Central memory CD4-positive, alpha-beta T cell (primary cell): ENCODE data around the gene NAPEPLD.
"Not testable (repeated sequence)": the region's sequence is repeated elsewhere in the genome, so short reads cannot be mapped to it uniquely, and the experiment has no call there.

Experiments used
- DNase-seq: peaks from one replicate; pipeline ENCODE4 v3.0.0; 2022

Gene NAPEPLD

DNA sequence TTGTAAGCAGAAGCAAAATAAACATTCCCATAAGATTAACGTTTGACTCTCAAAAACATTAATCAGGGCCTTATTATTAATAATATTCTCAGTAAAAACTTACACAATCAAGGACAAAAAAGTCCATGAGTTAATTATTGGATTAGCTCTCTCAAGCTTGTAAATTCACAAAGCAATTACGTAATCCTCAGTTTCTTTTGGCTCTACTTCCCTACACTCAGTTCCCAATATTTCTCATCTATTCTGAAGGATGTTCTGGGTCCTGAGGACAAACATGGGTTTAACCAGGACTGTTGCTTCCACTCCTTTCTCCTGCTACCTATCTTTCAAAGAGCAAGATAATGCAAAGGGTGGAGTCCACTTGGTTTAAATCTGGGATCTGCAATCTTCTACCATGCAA is 89.4 kb downstream of the NAPEPLD start:
- no peak for DNase-seq

DNA sequence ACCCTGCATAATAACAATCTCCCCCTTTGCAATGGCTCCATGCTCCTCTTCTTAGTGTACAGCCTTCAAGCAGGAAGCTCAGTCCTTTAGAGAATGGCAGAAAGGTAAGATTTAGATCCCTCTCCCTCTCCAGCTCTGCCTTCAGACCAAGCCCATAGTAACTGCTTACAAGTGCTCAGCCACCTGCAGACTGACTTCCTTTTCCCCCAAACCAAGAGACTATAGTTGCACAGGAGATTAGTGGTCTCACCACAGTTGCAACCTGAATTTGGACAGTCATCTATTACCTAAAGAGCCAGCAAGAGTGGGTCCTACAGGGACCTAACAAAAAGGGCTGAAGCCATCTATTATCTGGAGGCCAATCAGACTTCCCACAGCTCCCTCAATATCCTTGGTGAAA is 90.8 kb downstream of the NAPEPLD start:
- DNase-seq = no peak

DNA sequence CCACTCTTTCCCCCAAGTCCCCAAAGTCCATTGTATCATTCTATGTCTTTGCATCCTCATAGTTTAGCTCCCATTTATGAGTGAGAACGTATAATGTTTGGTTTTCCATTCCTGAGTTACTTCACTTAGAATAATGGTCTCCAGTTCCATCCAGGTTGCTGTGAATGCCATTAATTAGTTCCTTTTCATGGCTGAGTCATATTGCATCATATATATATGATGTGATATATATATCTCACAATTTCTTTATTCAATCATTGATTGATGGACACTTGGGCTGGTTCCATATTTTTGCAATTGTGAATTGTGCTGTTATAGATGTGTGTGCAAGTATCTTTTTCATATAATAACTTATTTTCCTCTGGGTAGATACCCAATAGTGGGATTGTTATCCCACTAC is 92.9 kb downstream of the NAPEPLD start:
- DNase-seq = not testable (repeated sequence)

DNA sequence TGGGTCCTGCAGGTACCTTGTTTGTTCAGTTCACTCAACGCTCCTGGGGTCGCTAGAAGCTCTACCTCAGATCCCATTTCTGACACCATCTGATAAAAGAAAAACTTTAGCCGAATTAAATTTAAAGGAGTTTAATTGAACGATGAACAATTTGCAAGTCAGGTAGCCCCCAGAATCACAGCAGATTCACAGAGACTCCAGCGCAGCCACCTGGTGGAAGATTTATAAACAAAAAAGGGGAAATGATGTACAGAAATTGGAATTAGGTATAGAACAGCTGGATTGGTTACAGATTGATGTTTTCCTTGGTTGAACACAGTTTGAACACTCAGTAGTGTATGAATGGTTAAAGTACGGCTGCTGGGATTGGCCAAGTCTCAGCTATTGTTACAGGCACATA is 97.4 kb downstream of the NAPEPLD start:
- no peak for DNase-seq
